Left hindlimb (tissue), 1 donor: ENCODE data around the gene NAV2.

Experiments used
- DNase-seq: peaks from one replicate; pipeline ENCODE4 v3.0.0-alpha.2; 2018

NAV2 gene

DNA sequence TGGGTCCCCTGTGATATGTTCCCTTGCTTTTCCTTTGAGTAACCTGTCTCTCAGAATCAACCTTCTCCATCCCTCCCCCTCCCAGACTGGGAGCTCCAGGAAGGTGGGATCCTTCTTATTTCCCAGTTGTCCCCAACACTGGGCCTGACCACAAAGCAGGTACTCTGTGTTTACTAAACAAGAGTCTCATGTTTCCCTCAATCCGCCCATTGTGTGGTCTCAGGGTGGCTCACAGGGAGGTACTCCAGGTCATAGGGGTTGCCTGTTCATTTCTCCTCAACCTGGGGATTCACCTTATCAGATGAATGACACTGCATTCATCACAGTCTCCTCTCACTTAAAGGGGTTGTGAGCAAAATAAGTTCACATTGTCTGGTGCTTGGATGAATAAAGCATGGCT, 26.4 kb upstream of the NAV2 start:
- DNase-seq: no peak

DNA sequence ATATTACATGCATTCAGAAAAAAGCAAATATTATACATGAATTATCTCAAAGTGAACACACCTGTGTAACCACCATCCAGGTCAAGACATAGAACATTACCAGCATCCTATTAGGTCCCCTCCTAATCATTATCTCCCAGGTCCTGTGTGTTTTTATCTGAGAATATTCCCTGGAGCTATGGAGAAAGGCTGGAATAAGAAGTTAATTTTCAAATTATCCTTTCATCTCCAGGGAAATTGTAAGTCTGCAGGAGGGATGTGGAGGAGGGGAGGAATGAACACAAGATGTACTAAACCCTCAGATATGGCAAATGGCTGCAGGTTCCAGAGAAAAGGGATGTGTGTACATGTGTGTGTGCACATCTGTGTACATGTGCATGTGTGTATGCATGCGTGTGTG, 25.2 kb upstream of the NAV2 start:
- DNase-seq: no peak

DNA sequence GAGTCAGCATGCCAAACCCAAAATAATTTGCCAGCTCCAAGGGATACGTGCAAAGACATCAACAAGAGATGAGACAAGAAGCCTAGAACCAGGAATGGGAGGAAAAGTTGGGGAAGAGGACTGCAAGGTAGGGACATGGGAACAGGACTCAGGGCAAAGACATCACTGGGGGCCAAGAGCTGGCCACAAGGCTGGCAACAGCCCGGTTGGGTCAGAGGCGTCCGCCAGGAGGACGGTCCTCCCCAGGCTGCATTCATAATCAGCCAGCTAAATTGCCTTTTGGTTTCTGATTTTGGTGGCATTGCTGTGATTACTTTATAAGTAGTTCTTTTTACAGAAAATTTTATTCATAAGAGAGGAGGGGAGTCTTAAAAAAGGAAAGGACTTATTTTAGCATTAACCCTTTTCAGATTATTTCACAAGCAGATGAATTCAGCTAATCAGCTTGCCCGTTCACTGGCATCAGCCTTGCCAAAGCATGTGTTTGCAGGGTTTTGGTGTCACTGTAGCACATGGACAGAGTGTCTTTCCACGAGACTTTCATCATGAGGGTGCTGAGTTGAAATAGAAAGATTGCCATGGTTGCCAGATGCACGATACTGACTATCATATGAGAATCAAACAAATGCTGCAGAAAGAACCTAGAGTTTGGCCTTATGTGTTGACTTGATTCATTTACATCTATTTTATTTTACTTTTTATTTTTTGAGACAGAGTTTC, 23.2 kb upstream of the NAV2 start:
- no peak for DNase-seq

DNA sequence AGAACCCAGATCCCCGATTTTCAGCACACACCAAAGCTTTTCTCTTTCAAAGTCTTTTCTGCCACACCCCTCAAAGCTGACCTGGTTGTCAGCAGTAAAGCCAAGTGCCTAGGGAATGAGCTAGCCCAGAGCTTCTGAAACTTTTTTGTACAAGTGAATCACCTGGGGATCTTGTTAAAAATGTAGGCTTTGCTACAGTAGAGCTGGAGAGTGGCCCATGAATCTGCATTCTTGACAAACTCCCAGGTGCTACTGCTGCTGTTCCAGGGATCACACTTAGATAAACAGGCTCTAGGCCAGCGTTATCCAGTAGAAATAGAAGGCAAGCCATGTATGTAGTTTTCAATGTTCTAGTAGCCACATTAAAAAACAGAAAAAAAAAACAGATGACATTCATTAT, 21.8 kb upstream of the NAV2 start:
- no peak for DNase-seq

DNA sequence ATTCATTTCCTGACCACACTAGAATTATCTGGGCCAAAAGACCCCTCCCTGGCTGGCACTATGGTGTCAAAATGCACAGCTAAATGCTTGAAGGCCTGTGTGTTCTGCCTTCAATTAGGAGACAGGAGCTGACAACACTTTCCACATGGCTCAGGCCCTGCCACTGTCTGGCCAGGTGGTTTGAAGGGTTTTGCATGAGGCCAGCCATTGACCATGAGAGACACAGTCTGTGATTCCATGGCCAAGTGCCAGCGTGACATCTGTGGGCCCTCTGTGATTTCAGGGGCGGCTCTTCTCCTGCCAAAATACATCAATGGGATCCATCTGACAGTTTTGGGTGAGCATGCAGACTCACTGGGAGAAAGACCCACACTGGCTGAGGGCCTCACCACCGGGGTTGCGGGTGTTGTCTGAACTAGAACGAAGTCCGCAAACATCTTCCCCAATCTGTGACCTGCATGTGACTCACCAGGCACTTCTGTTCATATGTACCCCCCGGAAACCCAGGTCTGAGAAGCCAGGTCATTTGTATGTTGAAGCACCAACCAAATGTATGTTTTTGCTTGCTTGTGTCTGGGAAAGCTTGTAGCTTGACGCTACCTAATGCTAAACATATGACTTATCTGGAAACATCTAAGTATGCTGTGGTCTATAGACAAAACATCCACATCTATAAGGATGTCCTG, 20.7 kb upstream of the NAV2 start:
- DNase-seq: no peak

DNA sequence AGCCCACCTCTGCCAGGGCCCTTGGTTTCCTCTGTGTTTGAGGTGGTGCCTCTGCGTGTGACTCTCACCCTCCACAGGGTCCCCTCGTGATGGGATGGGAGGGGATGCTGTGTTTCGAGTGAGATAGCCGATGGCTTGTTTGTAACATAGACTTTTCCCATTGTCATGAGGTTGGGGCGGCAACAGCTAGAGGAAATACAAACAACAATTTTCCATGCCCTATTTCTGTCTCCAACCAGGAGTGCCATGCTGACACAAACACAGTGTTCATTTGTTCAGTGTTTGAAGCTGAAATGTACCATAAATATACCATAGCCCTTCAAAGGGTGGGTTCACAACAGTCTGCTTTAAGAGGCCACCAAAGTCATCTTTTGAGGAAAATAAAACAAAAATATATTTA, 19.5 kb upstream of the NAV2 start:
- DNase-seq: no peak

DNA sequence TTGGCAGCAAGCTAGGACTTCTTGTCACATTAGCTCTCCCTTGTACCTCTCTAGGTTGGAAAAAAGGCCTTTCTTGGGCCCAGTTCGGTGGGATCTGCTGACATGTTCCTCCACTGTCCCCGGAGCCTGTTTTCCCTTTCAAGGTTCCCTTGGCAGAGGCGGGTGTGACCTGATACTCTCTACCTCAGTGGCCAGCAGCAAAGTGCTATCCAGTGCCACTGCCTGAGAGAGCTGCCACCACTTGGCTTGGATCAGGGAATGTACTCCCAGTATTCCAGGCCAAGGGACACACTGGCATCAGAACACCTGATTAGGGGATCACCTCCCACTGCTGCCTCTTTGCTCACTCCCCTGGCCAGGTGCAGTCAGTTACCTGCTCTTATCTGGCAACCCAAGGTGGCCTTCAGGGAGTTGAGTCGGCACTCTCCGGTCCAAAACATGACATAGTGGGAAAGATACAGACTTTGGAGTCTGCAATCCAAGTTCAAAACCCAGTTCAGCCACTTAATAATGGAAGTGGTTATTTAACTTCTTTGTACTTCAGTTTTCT, 17.8 kb upstream of the NAV2 start:
- no peak for DNase-seq

DNA sequence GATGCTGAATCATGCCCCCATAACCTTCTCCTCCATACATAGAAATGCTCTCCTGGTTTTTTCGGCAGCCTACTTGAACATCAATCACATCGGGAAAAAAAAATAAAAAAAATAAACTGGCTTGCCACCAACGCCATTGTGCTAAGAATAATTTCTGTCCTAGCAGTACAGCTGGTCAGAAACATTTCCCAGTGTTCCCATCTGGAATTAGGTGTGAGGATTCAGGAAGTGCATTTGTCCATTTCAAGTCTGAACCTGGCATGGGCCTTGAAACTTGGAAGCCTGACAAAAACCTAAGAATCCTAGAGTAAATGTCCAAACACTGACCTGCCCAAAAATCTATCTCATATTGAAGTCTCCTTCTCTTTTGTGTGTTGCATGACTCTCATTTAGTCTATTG, 16.6 kb upstream of the NAV2 start:
- DNase-seq: no peak

DNA sequence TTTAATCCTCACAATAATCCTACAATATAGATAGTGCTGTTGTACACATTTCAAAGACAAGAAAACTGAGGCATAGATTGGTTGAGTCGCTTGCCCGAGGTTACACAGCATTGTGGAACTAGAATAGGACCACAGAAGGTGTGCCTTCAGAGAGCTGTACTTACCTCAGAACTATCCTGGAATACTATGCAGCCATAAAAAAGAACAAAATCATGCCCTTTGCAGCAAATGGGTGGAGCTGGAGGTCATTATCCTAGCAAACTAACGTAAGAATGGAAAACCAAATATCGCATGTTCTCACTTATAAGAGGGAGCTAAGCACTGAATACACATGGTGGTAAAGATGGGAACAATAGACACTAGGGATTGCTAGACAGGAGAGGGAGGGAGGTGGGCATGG, 15.7 kb upstream of the NAV2 start:
- no peak for DNase-seq

DNA sequence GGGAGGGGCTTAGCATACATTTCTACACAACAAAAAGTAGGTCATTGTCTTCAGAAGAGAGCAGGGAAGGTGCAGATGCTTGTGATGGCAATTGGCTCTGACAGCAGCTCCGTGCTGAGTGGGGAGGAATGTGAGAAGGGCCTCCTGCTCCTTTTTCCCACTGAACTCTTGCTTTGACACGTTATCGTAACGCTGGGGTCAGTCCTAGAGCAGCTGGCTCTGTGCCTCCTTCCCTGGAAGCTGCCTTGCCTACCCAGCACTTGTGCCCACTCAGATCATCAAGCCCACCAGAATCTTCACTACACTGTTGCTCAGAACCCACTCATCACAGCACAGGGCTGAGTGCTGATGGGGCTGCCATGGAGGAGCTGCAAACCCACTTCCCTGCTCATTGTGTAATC, 14.9 kb upstream of the NAV2 start:
- no peak for DNase-seq

DNA sequence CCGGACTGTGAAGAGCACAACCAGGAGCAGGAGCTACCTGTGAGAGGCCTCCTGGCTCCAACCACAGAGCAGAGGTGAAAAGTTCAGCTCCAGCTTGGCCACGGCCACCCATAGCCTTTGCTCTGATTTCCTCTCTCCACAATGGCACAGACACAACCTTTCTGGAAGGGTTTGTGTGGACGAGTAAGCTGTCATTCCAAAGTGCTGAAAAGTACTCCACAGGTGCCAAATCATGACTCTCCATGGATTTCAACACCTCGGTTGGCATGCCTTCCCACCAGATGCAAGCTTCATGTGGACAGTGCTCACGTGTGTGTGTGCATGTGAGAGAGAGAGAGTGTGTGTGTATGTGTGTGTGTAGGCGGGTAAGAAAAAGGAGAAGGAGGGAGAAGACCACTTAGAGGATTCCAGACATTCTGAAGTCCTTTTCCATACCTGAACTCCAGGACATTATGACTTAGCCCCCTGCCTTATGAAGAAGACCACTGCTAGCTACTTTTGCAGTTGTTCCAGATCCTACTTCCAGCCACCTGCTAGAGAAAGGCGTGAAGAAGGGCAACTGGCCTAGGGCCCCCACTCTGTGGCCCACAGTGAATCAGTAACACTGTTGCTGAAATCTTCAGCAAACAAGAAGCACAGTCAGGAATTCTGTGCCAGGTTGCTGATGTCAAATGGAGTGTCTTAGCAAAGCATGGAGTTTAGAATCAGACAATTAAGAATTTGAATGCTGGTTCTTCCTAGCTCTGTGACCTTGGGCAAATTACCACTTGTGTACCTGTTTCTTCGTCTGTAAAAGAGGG, 13.9 kb upstream of the NAV2 start:
- DNase-seq: no peak

DNA sequence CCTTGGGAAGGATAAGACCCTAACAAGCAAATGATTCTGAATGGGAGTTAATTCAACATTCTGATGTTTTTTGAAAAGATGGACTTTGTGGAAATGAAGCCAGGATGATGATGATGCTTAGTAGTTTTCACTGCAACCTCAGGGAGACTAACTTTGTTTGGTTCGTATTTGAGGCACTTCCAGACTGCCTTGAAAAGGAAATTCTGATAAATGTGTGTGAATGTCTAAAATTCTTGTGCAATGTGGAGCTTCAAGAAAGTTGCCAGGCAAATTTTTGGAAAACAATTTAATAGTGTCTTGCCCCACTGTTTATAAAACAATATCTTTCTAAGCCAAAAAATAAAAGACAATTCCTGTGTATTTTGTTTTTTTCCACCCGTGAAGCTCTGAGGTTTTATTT, 11.2 kb upstream of the NAV2 start:
- no peak for DNase-seq

DNA sequence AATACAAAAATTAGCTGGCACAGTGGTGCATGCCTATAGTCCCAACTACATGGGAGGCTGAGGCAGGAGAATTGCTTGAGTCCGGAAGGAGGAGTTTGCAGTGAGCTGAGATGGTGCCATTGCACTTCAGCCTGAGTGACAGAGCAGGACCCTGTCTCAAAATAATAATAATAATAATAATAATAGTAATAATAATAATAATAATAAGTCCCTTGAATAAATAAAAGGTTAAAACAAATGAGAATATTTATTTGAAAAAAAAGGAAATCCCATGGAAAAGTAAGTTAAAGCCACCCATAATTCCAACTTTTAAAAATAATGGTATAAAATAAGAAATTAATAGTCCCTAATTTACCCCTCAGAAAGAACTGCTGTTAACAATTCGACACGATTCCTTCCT, 10.0 kb upstream of the NAV2 start:
- DNase-seq: no peak

DNA sequence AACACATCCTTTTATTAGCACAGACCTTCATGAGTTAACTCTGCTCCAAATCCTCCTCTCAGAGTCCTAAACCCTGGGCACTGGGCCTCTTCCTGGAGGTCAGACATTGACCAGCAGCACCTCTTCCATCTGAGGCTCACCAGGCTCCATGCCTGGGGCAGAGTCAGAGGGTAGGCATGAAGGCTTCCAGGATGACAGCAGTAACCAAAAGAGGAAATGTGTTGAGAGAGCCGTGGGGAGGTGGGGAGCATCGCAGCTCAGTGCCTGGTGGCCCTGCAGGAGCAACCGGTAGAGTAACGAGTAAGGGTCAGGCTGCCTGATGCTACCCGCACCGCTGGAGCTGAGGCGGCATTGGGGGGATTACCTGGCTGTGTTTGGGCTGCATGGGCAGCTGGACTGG, 9.4 kb upstream of the NAV2 start:
- DNase-seq: no peak

DNA sequence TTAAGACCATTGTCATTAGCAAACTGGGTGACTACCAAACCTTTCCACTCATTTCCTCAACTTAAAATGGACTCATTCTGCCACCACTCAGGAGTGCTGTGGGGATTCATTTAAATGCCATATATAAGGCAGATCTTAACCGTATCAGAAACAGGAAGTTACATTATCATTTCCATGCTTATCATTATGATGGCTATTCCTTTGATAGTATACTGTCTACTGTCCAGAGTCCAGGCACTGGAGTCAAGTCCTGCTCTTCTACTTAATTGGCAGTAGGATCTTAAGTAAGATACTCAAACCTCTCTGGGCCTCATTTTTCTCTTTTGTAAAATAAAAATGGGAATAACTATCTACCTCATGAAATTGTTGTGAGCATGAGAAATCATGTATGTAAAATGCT, 8.4 kb upstream of the NAV2 start:
- no peak for DNase-seq

DNA sequence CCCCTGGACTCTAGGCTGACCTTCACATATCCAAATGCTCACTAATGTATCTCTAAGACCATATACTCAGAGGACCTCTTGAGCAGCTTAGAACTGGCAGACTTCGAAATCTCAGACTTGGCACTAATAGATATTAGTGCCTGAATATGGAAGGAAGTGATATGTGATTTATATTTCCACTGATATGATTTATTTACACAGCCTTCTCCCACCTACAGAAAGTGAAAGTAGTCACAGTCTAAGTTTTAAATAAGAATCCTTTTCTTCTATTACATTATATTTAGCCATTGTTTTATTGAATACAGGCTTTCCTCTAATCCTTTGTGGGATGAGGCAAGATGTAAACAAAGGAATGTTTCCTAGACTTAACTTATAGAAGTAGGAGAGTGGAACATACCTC, 6.7 kb upstream of the NAV2 start:
- no peak for DNase-seq

DNA sequence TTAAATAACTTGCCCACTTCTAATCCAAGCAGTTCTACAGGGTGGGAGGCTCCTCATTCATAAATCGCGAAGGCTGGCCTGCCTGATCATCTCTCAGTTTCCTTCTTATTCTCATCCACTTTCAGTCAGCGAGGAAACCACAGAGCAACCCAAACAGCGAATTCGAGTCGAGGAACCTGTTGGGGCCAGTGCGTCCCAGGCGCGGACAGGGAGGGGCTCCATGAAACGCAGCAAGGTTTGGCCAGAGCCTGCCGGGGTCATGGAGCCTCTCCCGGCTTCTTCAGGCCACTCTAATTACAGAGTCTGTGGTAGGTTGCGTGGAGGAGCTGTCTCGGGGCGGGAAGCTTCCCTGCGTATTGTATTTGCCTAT, 741 bp upstream of the NAV2 start:
- no peak for DNase-seq

DNA sequence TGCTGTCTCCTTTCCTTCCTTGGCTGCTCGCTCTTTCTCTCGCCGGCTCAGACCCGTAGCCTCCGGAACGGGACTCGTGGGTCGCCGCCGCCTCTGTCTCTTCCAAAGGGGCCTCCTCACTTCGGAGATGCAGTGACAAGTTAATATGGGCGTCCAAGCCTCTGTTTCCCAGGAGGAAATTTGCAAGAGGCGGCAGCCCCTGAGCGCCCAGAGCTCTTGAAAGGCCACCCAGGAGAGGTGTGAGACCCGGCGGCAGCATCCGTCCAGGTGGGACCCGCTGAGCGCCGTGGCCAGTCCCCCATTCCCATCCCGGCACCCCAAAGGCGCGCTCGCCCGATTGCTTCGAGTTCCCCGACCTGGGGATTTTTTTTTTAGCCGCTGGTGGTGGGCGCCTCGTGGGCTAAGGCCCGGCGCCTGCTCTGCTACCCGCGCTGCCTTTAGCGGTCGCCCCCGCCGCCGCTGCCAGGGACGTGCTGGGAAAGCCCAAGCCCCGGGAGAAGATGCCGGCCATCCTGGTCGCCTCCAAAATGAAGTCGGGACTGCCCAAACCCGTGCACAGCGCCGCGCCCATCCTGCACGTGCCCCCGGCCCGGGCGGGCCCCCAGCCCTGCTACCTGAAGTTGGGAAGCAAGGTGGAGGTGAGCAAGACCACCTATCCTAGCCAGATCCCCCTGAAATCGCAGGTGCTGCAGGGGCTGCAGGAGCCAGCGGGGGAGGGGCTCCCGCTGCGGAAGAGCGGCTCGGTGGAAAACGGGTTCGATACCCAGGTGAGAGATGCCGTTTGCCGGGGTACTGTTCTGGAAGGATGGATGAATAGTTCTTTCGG, 772 bp downstream of the NAV2 start:
- no peak for DNase-seq

DNA sequence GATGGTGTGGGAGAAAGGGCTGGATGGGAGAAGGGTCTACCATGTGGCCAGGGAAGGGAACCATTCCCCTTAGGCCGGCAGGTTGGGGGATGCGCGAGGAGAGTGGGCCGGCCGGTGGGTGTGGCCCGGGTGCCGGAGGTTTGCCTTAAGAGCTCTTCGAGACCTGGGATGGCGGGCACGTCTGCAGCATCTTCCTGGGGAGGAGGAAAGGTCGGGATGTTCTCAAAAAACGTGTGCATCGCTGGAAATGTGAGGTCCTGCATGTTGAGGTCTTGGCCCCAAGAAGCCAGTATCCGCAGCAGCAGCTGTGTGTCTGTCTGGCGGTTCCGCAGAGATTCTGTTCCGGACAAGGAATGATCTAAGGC, 1.4 kb downstream of the NAV2 start:
- no peak for DNase-seq

DNA sequence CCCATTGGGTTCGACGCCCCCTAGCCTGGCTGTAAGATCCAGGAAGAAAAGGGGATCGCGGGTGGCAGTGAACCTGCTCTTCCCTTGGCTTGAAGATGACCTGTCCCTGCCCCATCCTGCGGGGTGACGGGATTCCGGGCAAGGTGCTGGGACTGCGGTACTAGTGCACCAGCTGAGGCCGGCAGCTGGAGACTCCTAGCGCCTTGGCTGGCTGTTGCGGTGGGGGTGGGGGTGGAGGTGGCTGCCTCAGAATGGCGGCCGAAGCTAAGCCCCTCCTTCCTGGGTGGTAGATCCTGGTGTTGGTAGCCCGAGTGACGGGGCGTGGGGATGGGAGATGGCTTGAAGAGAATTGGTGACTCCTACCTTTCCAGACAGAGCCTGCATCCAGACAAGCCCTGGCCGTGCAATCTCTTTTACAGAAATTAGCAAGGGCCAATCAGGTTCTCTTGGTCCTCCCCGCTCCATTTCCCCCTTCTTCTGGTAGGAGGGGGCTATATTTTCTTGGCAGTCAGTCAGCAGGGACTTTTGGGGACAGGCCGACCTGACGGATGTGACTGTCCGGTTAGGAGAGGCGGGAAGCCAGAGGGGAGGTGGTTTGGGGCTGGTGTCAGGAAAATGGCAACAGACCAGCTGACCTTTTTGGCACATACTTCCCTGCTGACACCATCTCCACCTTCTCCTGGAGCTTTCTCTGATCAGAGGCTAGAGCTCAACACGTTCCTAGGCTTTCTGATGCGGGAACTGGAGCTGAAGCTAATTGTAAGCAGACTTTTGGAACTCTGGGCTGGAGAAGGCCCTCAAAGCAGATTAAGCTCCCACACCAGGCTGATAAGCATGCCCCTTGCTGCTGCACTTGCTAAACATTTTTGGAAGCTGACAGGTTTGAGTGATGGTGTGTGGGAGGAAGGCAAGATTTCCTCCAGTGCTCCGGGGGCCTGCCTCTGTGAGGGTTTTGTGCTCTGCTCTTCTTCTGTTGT, 2.0 kb downstream of the NAV2 start:
- no peak for DNase-seq

DNA sequence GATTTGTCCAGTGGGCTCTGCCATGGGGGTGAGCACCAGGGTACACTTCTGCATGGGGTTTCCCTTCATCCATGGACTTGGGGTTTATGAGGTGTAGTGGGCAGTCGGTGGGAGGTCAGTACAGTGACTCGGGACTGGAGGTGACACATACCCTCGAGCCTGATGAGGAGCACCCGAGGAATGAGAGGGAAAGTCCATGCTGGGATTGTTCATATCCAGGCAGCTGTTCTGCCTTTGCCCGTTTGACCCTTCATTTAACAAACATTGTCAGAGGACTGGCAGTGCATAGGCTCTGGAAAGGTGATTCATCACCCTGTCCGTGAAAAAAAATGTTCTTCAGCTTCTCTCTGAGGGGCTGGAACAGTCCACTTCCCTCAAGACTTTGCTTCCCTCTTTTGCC, 2.7 kb downstream of the NAV2 start:
- DNase-seq: no peak

DNA sequence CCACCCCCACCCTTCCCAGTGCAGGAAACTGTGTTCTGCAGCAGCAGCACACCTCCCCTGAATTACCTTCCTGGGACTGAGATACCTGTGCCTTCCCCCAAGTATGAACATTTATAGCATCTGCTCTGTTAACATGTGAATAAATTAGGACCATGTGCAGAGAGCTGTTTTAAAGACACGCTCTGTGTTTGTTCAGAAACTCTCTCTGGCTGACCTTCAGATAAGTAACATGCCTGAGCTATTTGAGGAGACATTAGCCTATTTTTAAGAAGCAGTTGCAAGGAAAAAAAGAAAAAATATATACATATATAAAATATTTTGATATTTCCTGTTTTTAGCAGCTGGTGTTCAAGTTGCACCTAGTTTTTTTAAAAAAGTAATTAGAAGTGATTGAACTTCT, 5.4 kb downstream of the NAV2 start:
- DNase-seq: no peak
